H1 (cell line): ENCODE data around the gene MYL11. TPM values are rescaled to one million over a fixed set of nuclear protein-coding genes. Genes with fewer than 3 reads are reported as not detected.
A peak's percentile ranks its signal among the peaks of the same experiment; 100 is the strongest.

Source experiments
- ATF2 ChIP-seq: IDR thresholded peaks from 2 replicates; pipeline ENCODE4 v1.6.1; 2012; ENCODE audit warnings: low read length, inconsistent platforms
- BRCA1 ChIP-seq: IDR thresholded peaks from 2 replicates; pipeline ENCODE4 v1.6.1; 2012; ENCODE audit warnings: low read depth, low read length, improper control_type of control experiment
- CHD2 ChIP-seq: IDR thresholded peaks from 2 replicates; pipeline ENCODE4 v1.6.1; 2012; ENCODE audit warnings: low read length, improper control_type of control experiment
- CTBP2 ChIP-seq: IDR thresholded peaks from 2 replicates; pipeline ENCODE4 v1.7.0; 2011; ENCODE audit warnings: borderline replicate concordance, mild to moderate bottlenecking, moderate library complexity, mixed read lengths, low read length; ENCODE audit not compliant: insufficient read depth, insufficient read length
- EGR1 ChIP-seq: IDR thresholded peaks from 2 replicates; pipeline ENCODE4 v1.6.1; 2011; ENCODE audit warnings: low read depth, low read length, borderline replicate concordance
- EP300 ChIP-seq, 2 experiments: IDR thresholded peaks; 1 replicate in 1 of 2; 2 replicates in 1 of 2; pipeline ENCODE4 v1.6.1; 2011 to 2012; ENCODE audit warnings: low read depth in 2 of 2, low read length in 2 of 2, mild to moderate bottlenecking in 2 of 2, borderline replicate concordance in 1 of 2, inconsistent platforms in 1 of 2, moderate library complexity in 1 of 2
- EZH2 ChIP-seq: fragments of 200-600 bp; sonication (generic); IDR thresholded peaks from 2 replicates; pipeline ENCODE4 v1.7.1; 2012; ENCODE audit warnings: low read depth, mild to moderate bottlenecking, moderate library complexity, low read length, inconsistent platforms; ENCODE audit not compliant: severe bottlenecking
- GABPA ChIP-seq: IDR thresholded peaks from 2 replicates; pipeline ENCODE4 v1.6.1; 2011; ENCODE audit warnings: mild to moderate bottlenecking, low read length, moderate library complexity, borderline replicate concordance; ENCODE audit not compliant: insufficient read depth
- HDAC6 ChIP-seq: IDR thresholded peaks from one replicate; pipeline ENCODE4 v1.7.1; 2012; ENCODE audit warnings: low read depth, mild to moderate bottlenecking, inconsistent platforms, low read length, moderate library complexity
- KDM4A ChIP-seq: IDR thresholded peaks from one replicate; pipeline ENCODE4 v1.7.1; 2012; ENCODE audit warnings: low read depth, mild to moderate bottlenecking, moderate library complexity, low read length, inconsistent platforms; ENCODE audit not compliant: severe bottlenecking
- KDM5A ChIP-seq: fragments of 200-600 bp; IDR thresholded peaks from 2 replicates; pipeline ENCODE4 v1.7.1; 2012; ENCODE audit warnings: mild to moderate bottlenecking, low read length, inconsistent platforms, mixed read lengths
- MAFK ChIP-seq: IDR thresholded peaks from 2 replicates; pipeline ENCODE4 v1.6.1; 2012; ENCODE audit warnings: low read depth, mild to moderate bottlenecking, improper control_type of control experiment, low read length
- MAX ChIP-seq: IDR thresholded peaks from 2 replicates; pipeline ENCODE4 v1.6.1; 2012; ENCODE audit warnings: inconsistent platforms
- PHF8 ChIP-seq: fragments of 200-600 bp; sonication (generic); conservative IDR thresholded peaks from 2 replicates; pipeline ENCODE4 v1.7.1; 2012; ENCODE audit warnings: low read depth, mild to moderate bottlenecking, inconsistent platforms, low read length, moderate library complexity
- RAD21 ChIP-seq, 2 experiments: IDR thresholded peaks in 1 of 2; conservative IDR thresholded peaks in 1 of 2; 2 replicates each; pipeline ENCODE4 v1.6.1; 2011; ENCODE audit warnings: low read depth in 2 of 2, low read length in 2 of 2, improper control_type of control experiment in 1 of 2, inconsistent platforms in 1 of 2, mild to moderate bottlenecking in 1 of 2, moderate library complexity in 1 of 2
- RFX5 ChIP-seq: IDR thresholded peaks from 2 replicates; pipeline ENCODE4 v1.6.1; 2011; ENCODE audit warnings: low read depth, low read length, improper control_type of control experiment, borderline replicate concordance
- SAP30 ChIP-seq: fragments of 300-600 bp; sonication (generic); IDR thresholded peaks from 2 replicates; pipeline ENCODE4 v1.7.1; 2012; ENCODE audit warnings: low read length, moderate library complexity, mild to moderate bottlenecking, inconsistent platforms; ENCODE audit not compliant: insufficient read depth, insufficient replicate concordance
- SIN3A ChIP-seq, 2 experiments: IDR thresholded peaks in 1 of 2; conservative IDR thresholded peaks in 1 of 2; 2 replicates each; pipeline ENCODE4 v1.6.1; 2011 to 2012; ENCODE audit warnings: low read length in 2 of 2, improper control_type of control experiment in 1 of 2, low read depth in 1 of 2, mild to moderate bottlenecking in 1 of 2
- SIX5 ChIP-seq: IDR thresholded peaks from 2 replicates; pipeline ENCODE4 v1.6.1; 2011; ENCODE audit warnings: mild to moderate bottlenecking, low read depth, low read length
- TAF1 ChIP-seq: IDR thresholded peaks from 2 replicates; pipeline ENCODE4 v1.6.1; 2011; ENCODE audit warnings: mild to moderate bottlenecking, low read depth, low read length
- polyA plus RNA-seq, 7 experiments: library from polyadenylated mRNA; depleted of rRNA in 3 of 7; stranded (reverse) in 5 of 7; unstranded in 2 of 7; fragments of >200 nt in 5 of 7; fragments of 200-250 nt in 2 of 7; gene quantifications; 1 replicate in 5 of 7; 2 replicates in 1 of 7; 4 replicates in 1 of 7; pipeline versions ENCODE4 v1.2.1 to v1.2.3, GENCODE V29; 2011 to 2013; ENCODE audit warnings: missing spikeins in 2 of 7, mixed read lengths in 2 of 7
- total RNA-seq: library from RNA; stranded (reverse); fragmentation: NEBNext Ultra II Directional; extraction: Animal tissue kit (Norgen Biotek cat#: 25700); gene quantifications from 2 replicates; pipeline ENCODE4 v1.2.1, GENCODE V29; 2021

Gene MYL11
- total and polyA plus RNA-seq, 2 of the 8 experiments (the other 6 are each of a cell fraction or from before 2014, with no cell fraction given) = 1.2 to 1.4 TPM

DNA sequence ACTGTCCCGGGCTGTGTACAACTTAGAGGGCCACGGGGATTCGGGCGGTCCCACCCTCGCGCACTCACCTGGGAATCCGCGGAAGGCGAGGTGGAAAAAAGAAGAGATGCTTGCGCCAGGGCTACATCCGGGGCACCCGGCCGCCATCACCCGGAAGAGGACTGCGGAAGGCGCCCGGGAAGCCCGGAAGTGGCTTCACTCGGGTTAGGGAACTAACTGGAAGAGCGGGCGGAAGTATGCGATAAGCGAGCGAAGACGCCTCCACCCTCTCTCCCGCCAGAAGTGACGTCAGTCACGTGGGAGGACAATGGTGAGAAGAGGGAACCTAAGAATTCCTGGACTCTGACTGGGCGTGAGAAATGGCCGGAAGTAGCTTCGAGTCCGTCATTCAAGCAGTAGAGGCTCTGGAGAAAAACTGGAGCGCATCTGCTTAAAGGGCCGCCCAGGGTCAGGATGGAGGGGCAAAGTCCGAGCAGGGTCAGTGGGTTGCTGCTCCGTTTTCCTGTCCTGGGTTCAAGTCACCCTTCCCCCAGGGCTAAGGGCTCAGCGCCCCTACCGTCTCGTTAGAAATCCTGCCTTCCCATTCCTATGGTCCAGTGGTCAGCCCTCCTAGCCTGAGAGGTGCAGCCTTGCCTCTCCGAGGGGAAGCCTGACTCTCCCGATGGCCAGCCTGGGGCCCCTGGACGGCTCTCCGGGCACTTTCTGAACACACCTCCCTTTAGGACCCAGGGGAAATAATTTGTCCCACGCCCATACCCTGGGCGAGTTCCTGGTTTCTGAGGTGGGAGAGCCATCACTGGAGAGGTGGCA is 19.3 kb upstream of the MYL11 start, which contains the start of gene CD2BP2 (continued):
- TF ChIP-seq SIN3A (conservative IDR thresholded peaks at IDR 0.05 in 1 of 2, IDR thresholded peaks at IDR 0.05 in 1 of 2; ENCODE audit: low read depth in 1 of 2, low read length in 2 of 2) (peak; percentile 69 to 91; a peak in 2 of 4 replicates), ATF2 (peak; percentile 91), SIX5 (peak; percentile 25; the same call in 1 of the 2 replicates), EZH2 (no peak), RFX5 (no peak), PHF8 (peak; percentile 68; the same call in 1 of the 2 replicates), CTBP2 (no peak), EP300 (IDR thresholded peaks at IDR 0.05; ENCODE audit: borderline replicate concordance in 1 of 2, low read depth in 2 of 2, low read length in 2 of 2) (peak in 1 of 2 experiments; percentile 17; a peak in 1 of 3 replicates), TAF1 (peak; percentile 91), BRCA1 (no peak), KDM4A (peak; percentile 65), HDAC6 (no peak), MAX (peak; percentile 91), CHD2 (0 out of 2 replicates have a peak, but pooled peaks have one; percentile 25), MAFK (no peak), KDM5A (no peak; the same call in 1 of the 2 replicates), RAD21 (IDR thresholded peaks at IDR 0.05 in 1 of 2, conservative IDR thresholded peaks at IDR 0.05 in 1 of 2; ENCODE audit: low read depth in 2 of 2, low read length in 2 of 2) (0 out of 4 replicates have a peak, but pooled peaks of 1 of the 2 experiments have one; percentile 1), SAP30 (peak; percentile 20), EGR1 (peak; percentile 97), GABPA (peak; percentile 85)
